Natural killer cell (primary cell): Measurements from ENCODE around the gene HKDC1. TPM values are rescaled to one million over a fixed set of nuclear protein-coding genes. Genes with fewer than 3 reads are reported as not detected.
"Not testable (repeated sequence)": the region's sequence is repeated elsewhere in the genome, so short reads cannot be mapped to it uniquely, and the experiment has no call there.

Source experiments
- ATAC-seq, 3 donors: fragments of 150-1000 bp in 2 of 3; fragments of 200-7000 bp in 1 of 3; cut with Tn5 transposase; 1 replicate in 1 of 3; 2 replicates in 2 of 3; pipeline ENCODE4 v1.10.0; 2021; ENCODE audit warnings: mild to moderate bottlenecking in 2 of 3, moderate library complexity in 2 of 3
- DNase-seq, 2 donors: peaks; one replicate each; pipeline versions ENCODE4 v3.0.0 to v3.0.0-alpha.2; 2013 to 2021; ENCODE audit warnings: mixed read lengths in 1 of 2
- H3K27ac ChIP-seq: one replicate; pipeline ENCODE4 v1.5.1; 2013; ENCODE audit warnings: mild to moderate bottlenecking, low read length
- H3K27me3 ChIP-seq: one replicate; pipeline ENCODE4 v1.6.1; 2013; ENCODE audit warnings: low read length; ENCODE audit not compliant: control insufficient read depth, insufficient read depth
- H3K36me3 ChIP-seq: one replicate; pipeline ENCODE4 v1.6.1; 2013; ENCODE audit warnings: low read length; ENCODE audit not compliant: control insufficient read depth, insufficient read depth
- H3K4me1 ChIP-seq: one replicate; pipeline ENCODE4 v1.6.1; 2013; ENCODE audit warnings: low read length; ENCODE audit not compliant: control insufficient read depth, insufficient read depth
- H3K4me3 ChIP-seq: one replicate; pipeline ENCODE4 v1.5.1; 2013; ENCODE audit warnings: low read length
- H3K9me3 ChIP-seq: one replicate; pipeline ENCODE4 v1.6.1; 2013; ENCODE audit warnings: low read length; ENCODE audit not compliant: control insufficient read depth, insufficient read depth
- H3K27ac Mint-ChIP-seq, 2 donors: one replicate each; pipeline ENCODE4 v1.8.0; 2022; ENCODE audit warnings: mild to moderate bottlenecking in 2 of 2, mixed read lengths in 2 of 2, moderate library complexity in 1 of 2
- H3K27me3 Mint-ChIP-seq, 2 donors: one replicate each; pipeline ENCODE4 v1.8.0; 2022; ENCODE audit warnings: low read depth in 2 of 2, mixed read lengths in 2 of 2
- H3K36me3 Mint-ChIP-seq: one replicate; pipeline ENCODE4 v1.8.0; 2022; ENCODE audit warnings: mixed read lengths
- H3K4me1 Mint-ChIP-seq, 2 donors: one replicate each; pipeline ENCODE4 v1.8.0; 2022; ENCODE audit warnings: mixed read lengths in 2 of 2
- H3K4me3 Mint-ChIP-seq: one replicate; pipeline ENCODE4 v1.8.0; 2022; ENCODE audit warnings: mild to moderate bottlenecking, moderate library complexity, mixed read lengths
- H3K9me3 Mint-ChIP-seq, 2 donors: one replicate each; pipeline ENCODE4 v1.8.0; 2022; ENCODE audit warnings: mixed read lengths in 2 of 2
- CTCF ChIP-seq: fragments of 200-600 bp; IDR thresholded peaks from one replicate; pipeline ENCODE4 v1.8.0; 2022; ENCODE audit warnings: antibody characterized with exemption
- WGBS: methylation state at CpG from one replicate; pipeline ENCODE4 v1.1.7; 2013; ENCODE audit warnings: missing lambda C conversion rate; ENCODE audit not compliant: insufficient coverage; 5-methylcytosine and 5-hydroxymethylcytosine counted together
- intact Hi-C: fragments of 100-400 bp; cut with micrococcal nuclease; formaldehyde crosslinking; loops from one replicate; pipeline ENCODE4 v1.14.2; 2022
- total RNA-seq, 4 donors: library from RNA; stranded (reverse); fragments of 120-200 nt in 1 of 4; gene quantifications; one replicate each; pipeline versions ENCODE4 v1.2.3 to v1.2.4, GENCODE V29; 2013 to 2022

Gene HKDC1
- under 1 TPM in 2 of 3 donors, not detected in 1; 0.50 to 0.82 TPM for total RNA-seq
- 0.47 TPM for total RNA-seq (2013)

- peak within 1 kb of the TSS; percentile 17 for H3K4me3 Mint-ChIP-seq
- no peaks in the 10 kb centered on the region for H3K27me3 Mint-ChIP-seq
- WGBS, result 95% methylated on average over 8 of the region's 8 CpGs
- no peaks in the 10 kb centered on the region for H3K27me3 ChIP-seq
- no peaks in the 10 kb centered on the region for H3K36me3 ChIP-seq
- peaks cover 37 to 54% of the 10 kb centered on the region in 2 donors for H3K4me1 Mint-ChIP-seq
- H3K9me3 ChIP-seq, result no peaks in the 10 kb centered on the region
- no peak within 1 kb of the TSS for H3K4me3 ChIP-seq
- peak within 1 kb of the TSS in 1 of 2 donors; percentile 93 for H3K27ac Mint-ChIP-seq
- no peaks in the 10 kb centered on the region for H3K36me3 Mint-ChIP-seq
- intact Hi-C loops, result no loop called here
- no peaks in the 10 kb centered on the region for H3K9me3 Mint-ChIP-seq
- H3K27ac ChIP-seq, result no peak within 1 kb of the TSS
- H3K4me1 ChIP-seq, result peaks cover 33% of the 10 kb centered on the region
- DNase-seq, result no peak
- ATAC-seq, result no peak
- no peak for TF ChIP-seq CTCF
Measured at GRCh38 chr10:69220041-69220451, at the start of gene HKDC1. Gene HKDC1, plus strand, starts transcription at chr10:69220332. Its CDS starts 104 bp downstream, at chr10:69220436.

- Histone ChIP-seq H3K27ac (no peak overlapping the region), H3K4me3 (no peak overlapping the region), H3K4me1 (no peaks in the 10 kb centered on the region), H3K27me3 (no peaks in the 10 kb centered on the region), H3K36me3 (peaks cover 36% of the 10 kb centered on the region), H3K9me3 (no peaks in the 10 kb centered on the region)
- ATAC-seq (no peak), DNase-seq (no peak)
- no CpG with 5 or more reads among the region's 3 CpGs for WGBS
- TF ChIP-seq CTCF, result no peak
- Mint-ChIP-seq H3K4me1 (no peaks in the 10 kb centered on the region), H3K27ac (peak overlapping the region; percentile 36 to 42), H3K4me3 (no peak overlapping the region), H3K36me3 (no peaks in the 10 kb centered on the region), H3K9me3 (no peaks in the 10 kb centered on the region), H3K27me3 (no peaks in the 10 kb centered on the region)
- intact Hi-C loops, result no loop called here
Measured at GRCh38 chr10:69172241-69172982, 47.7 kb upstream of the HKDC1 start.

- DNase-seq, H3K4me3 Mint-ChIP-seq, H3K9me3 ChIP-seq, H3K4me3 ChIP-seq, ATAC-seq, H3K27ac ChIP-seq, H3K27me3 ChIP-seq, H3K4me1 ChIP-seq, H3K27ac Mint-ChIP-seq, H3K36me3 Mint-ChIP-seq, H3K27me3 Mint-ChIP-seq, intact Hi-C loops, H3K9me3 Mint-ChIP-seq: not testable (repeated sequence)
- peaks cover 13 to 18% of the 10 kb centered on the region in 2 donors for H3K4me1 Mint-ChIP-seq
- peaks cover 20% of the 10 kb centered on the region for H3K36me3 ChIP-seq
- WGBS, result 96% methylated on average over 4 of the region's 4 CpGs
Measured at GRCh38 chr10:69175326-69175725, 44.8 kb upstream of the HKDC1 start.

- no peaks in the 10 kb centered on the region for H3K9me3 Mint-ChIP-seq
- DNase-seq (no peak), ATAC-seq (no peak)
- intact Hi-C loops, result no loop called here
- Histone ChIP-seq H3K9me3 (no peaks in the 10 kb centered on the region), H3K27me3 (no peaks in the 10 kb centered on the region), H3K36me3 (peaks cover 10% of the 10 kb centered on the region), H3K4me1 (peaks cover 17% of the 10 kb centered on the region), H3K27ac (no peak overlapping the region), H3K4me3 (no peak overlapping the region)
- no peak for TF ChIP-seq CTCF
- H3K36me3 Mint-ChIP-seq, result no peaks in the 10 kb centered on the region
- WGBS, result 90% methylated on average over 2 of the region's 2 CpGs
- peak overlapping the region in 1 of 2 donors; percentile 35 for H3K27ac Mint-ChIP-seq
- H3K4me1 Mint-ChIP-seq, result peaks cover 26 to 31% of the 10 kb centered on the region in 2 donors
- no peak overlapping the region for H3K4me3 Mint-ChIP-seq
- no peaks in the 10 kb centered on the region for H3K27me3 Mint-ChIP-seq
Measured at GRCh38 chr10:69176823-69177222, 43.3 kb upstream of the HKDC1 start.
